GM12878 (cell line): Measurements from ENCODE around the gene KCNQ1OT1. TPM values are rescaled to one million over a fixed set of nuclear protein-coding genes. Genes with fewer than 3 reads are reported as not detected.

ENCODE experiments used
- ATAC-seq: fragments of 200-7000 bp; cut with Tn5 transposase; 3 replicates; pipeline ENCODE4 v1.9.1; 2020; ENCODE audit warnings: mild to moderate bottlenecking, moderate library complexity
- BruUV-seq: library from RNA; stranded (reverse); fragments of 400-500 nt; replicated peaks from 2 replicates; lab custom pipeline; 2021; lab: Mats Ljungman, UMichigan
- CTCF ChIA-PET: fragments of 300-600 bp; sonication (Branson Sonifier 250); formaldehyde crosslinking; extraction: SDS; loops from one replicate; lab custom pipeline; 2021; ENCODE audit warnings: inconsistent platforms; lab: Yijun Ruan, JAX
- POLR2A ChIA-PET: fragments of 350-600 bp; formaldehyde crosslinking; extraction: SDS; loops from one replicate; lab custom pipeline; 2021; ENCODE audit warnings: inconsistent platforms; lab: Charles Lee
- RAD21 ChIA-PET: fragments of 300-600 bp; sonication (Branson Sonifier 250); formaldehyde crosslinking; loops from one replicate; lab custom pipeline; 2023; ENCODE audit warnings: antibody characterized with exemption; ENCODE audit not compliant: unreplicated experiment; lab: Charles Lee
- SMC1A ChIA-PET: fragments of 300-600 bp; sonication (Branson Sonifier 250); formaldehyde crosslinking; loops from one replicate; lab custom pipeline; 2023; ENCODE audit not compliant: unreplicated experiment, uncharacterized antibody; lab: Charles Lee
- DNase-seq: peaks from one replicate; pipeline ENCODE4 v3.0.0-alpha.2; 2011; ENCODE audit warnings: low read depth, low spot score
- FAIRE-seq: peaks from 3 replicates; lab custom pipeline; 2011; peaks lifted over from hg19 to GRCh38; lab: Jason Lieb, UNC
- H2AFZ ChIP-seq: 2 replicates; pipeline ENCODE4 v1.6.0; 2011; ENCODE audit warnings: low read depth, low read length, control low read depth; ENCODE audit not compliant: control insufficient read depth
- H3K27ac ChIP-seq: 2 replicates; pipeline ENCODE4 v1.5.1; 2011; ENCODE audit warnings: control low read depth; ENCODE audit not compliant: control insufficient read depth, insufficient read depth
- H3K27me3 ChIP-seq, 2 experiments: replicated peaks in 1 of 2; 2 replicates each; pipeline versions ENCODE4 v1.6.0 to v1.6.1; 2011; ENCODE audit warnings: low read length in 1 of 2; ENCODE audit not compliant: control insufficient read depth in 2 of 2, insufficient read depth in 2 of 2
- H3K36me3 ChIP-seq, 2 experiments: 2 replicates each; pipeline ENCODE4 v1.5.1; 2011; ENCODE audit warnings: low read length in 1 of 2; ENCODE audit not compliant: control insufficient read depth in 2 of 2, insufficient read depth in 2 of 2
- H3K4me1 ChIP-seq: 2 replicates; pipeline ENCODE4 v1.6.1; 2011; ENCODE audit warnings: mild to moderate bottlenecking, low read length, moderate library complexity, mixed read lengths; ENCODE audit not compliant: control insufficient read depth, insufficient read depth
- H3K4me2 ChIP-seq: 2 replicates; pipeline ENCODE4 v1.6.0; 2011; ENCODE audit warnings: control low read depth; ENCODE audit not compliant: control insufficient read depth, insufficient read depth
- H3K4me3 ChIP-seq: fragments of 200-600 bp; sonication (generic); 2 replicates; pipeline ENCODE4 v1.5.1; 2016
- H3K79me2 ChIP-seq: 2 replicates; pipeline ENCODE4 v1.6.0; 2011; ENCODE audit warnings: low read length; ENCODE audit not compliant: control insufficient read depth, insufficient read depth
- H3K9ac ChIP-seq: 2 replicates; pipeline ENCODE4 v1.8.0; 2011; ENCODE audit warnings: low read length, control low read depth, mixed read lengths; ENCODE audit not compliant: control insufficient read depth, insufficient read depth
- H3K9me3 ChIP-seq: replicated peaks from 3 replicates; pipeline ENCODE4 v1.5.1; 2011; ENCODE audit warnings: mild to moderate bottlenecking, low read length; ENCODE audit not compliant: control insufficient read depth, insufficient read depth
- H4K20me1 ChIP-seq: 2 replicates; pipeline ENCODE4 v1.6.0; 2011; ENCODE audit not compliant: control insufficient read depth, insufficient read depth
- BCL11A ChIP-seq: IDR thresholded peaks from 2 replicates; pipeline ENCODE4 v1.6.1; 2011; ENCODE audit warnings: low read depth, low read length
- GABPA ChIP-seq: IDR thresholded peaks from 2 replicates; pipeline ENCODE4 v1.6.1; 2014; ENCODE audit warnings: antibody characterized with exemption, low read depth, mild to moderate bottlenecking, inconsistent platforms
- HDGF ChIP-seq: fragments of 450-650 bp; IDR thresholded peaks from 2 replicates; pipeline ENCODE4 v1.6.1; 2016; ENCODE audit warnings: antibody characterized with exemption
- NR2C2 ChIP-seq: IDR thresholded peaks from 2 replicates; pipeline ENCODE4 v1.6.1; 2011; ENCODE audit warnings: borderline replicate concordance, low read depth; ENCODE audit not compliant: control insufficient read depth, insufficient read length
- SMAD1 ChIP-seq: fragments of 450-650 bp; IDR thresholded peaks from 2 replicates; pipeline ENCODE4 v1.6.1; 2018; ENCODE audit warnings: mild to moderate bottlenecking, low read depth; ENCODE audit not compliant: partially characterized antibody
- SPI1 ChIP-seq: IDR thresholded peaks from 2 replicates; pipeline ENCODE4 v1.6.1; 2011; ENCODE audit warnings: low read depth, mild to moderate bottlenecking, low read length, moderate library complexity, borderline replicate concordance; ENCODE audit not compliant: insufficient read depth
- SUZ12 ChIP-seq: fragments of 200-600 bp; sonication (generic); IDR thresholded peaks from one replicate; pipeline ENCODE4 v1.6.1; 2018; ENCODE audit warnings: antibody characterized with exemption, mild to moderate bottlenecking; ENCODE audit not compliant: unreplicated experiment
- TBL1XR1 ChIP-seq: IDR thresholded peaks from 2 replicates; pipeline ENCODE4 v1.6.1; 2012; ENCODE audit warnings: low read depth, low read length, improper control_type of control experiment
- ZNF207 ChIP-seq: fragments of 450-650 bp; IDR thresholded peaks from 2 replicates; pipeline ENCODE4 v1.6.1; 2014; ENCODE audit warnings: antibody characterized with exemption, mild to moderate bottlenecking, borderline replicate concordance
- ZNF622 ChIP-seq: fragments of 450-650 bp; IDR thresholded peaks from 2 replicates; pipeline ENCODE4 v1.6.1; 2017; ENCODE audit warnings: mild to moderate bottlenecking, inconsistent platforms
- WGBS: methylation state at CpG from one replicate; pipeline ENCODE4 v1.1.6; 2016; ENCODE audit warnings: low lambda C conversion rate; ENCODE audit not compliant: insufficient replicate concordance, insufficient coverage; ENCODE audit errors: missing lambda C conversion rate; 5-methylcytosine and 5-hydroxymethylcytosine counted together
- in situ Hi-C: fragments of 300-500 bp; cut with MboI; formaldehyde crosslinking; loops from 9 replicates; pipeline ENCODE4 v1.14.3; 2018; ENCODE audit warnings: mixed read lengths
- intact Hi-C: fragments of 100-400 bp; cut with micrococcal nuclease; formaldehyde crosslinking; loops from one replicate; pipeline ENCODE4 v1.14.2; 2022; ENCODE audit not compliant: unreplicated experiment
- polyA plus RNA-seq, 11 experiments: library from polyadenylated mRNA; depleted of rRNA in 4 of 11; unstranded in 6 of 11; stranded (reverse) in 5 of 11; fragments of >200 nt; fragmentation: Nextera tagmentation in 4 of 11; fragmentation: Illumina TruSeq in 1 of 11; extraction: Ambion mirVana in 4 of 11; extraction: Trizol in 1 of 11; gene quantifications; 1 replicate in 1 of 11; 2 replicates in 10 of 11; pipeline versions ENCODE4 v1.2.1 to v1.2.3, GENCODE V29; 2011 to 2016; ENCODE audit warnings: inconsistent platforms in 2 of 11, missing spikeins in 2 of 11, low read depth in 1 of 11
- total RNA-seq, 4 experiments: library from RNA; depleted of rRNA in 3 of 4; stranded (reverse); fragments of >200 nt in 3 of 4; fragmentation: Illumina TruSeq in 1 of 4; extraction: Trizol in 1 of 4; gene quantifications; 2 replicates each; pipeline versions ENCODE4 v1.2.1 to v1.2.3, GENCODE V29; 2013 to 2021
- TF ChIP-seq, protein P1 (sequence below): fragments of 450-650 bp; IDR thresholded peaks from 2 replicates; pipeline ENCODE4 v1.6.1; 2016; ENCODE audit warnings: mild to moderate bottlenecking, moderate library complexity, borderline replicate concordance
- TF ChIP-seq, protein P2 (sequence below): fragments of 450-650 bp; IDR thresholded peaks from 2 replicates; pipeline ENCODE4 v1.6.1; 2017; ENCODE audit warnings: mild to moderate bottlenecking
- TF ChIP-seq, protein P3 (sequence below): fragments of 450-650 bp; conservative IDR thresholded peaks from 2 replicates; pipeline ENCODE4 v1.6.1; 2017; ENCODE audit warnings: mild to moderate bottlenecking, moderate library complexity
- TF ChIP-seq, protein P4 (sequence below): IDR thresholded peaks from 2 replicates; pipeline ENCODE4 v1.6.1; 2012; ENCODE audit warnings: low read depth, low read length, improper control_type of control experiment

Gene KCNQ1OT1
- total and polyA plus RNA-seq, 10 of the 15 experiments (the other 5 are each of a cell fraction or from before 2014, with no cell fraction given): 0.02 to 1.6 (median 0.41) TPM

DNA sequence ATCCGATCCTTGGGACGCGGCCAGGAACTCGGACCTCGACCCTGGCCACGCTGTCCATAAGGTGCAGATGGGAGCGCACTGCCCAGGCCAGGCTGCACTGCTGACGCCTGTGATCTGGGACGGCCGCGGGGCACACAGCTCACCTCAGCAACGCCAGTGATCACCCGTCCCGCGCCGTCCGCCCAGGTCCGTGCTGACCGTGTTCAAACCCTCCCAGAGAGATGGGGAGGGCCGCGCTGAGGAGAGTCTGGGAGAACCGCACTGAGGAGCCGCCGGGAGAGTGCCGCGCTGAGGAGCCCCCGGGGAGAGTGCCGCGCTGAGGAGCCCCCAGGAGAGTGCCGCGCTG, 636 bp downstream of the KCNQ1OT1 start:
- Histone ChIP-seq H3K4me2 (peak overlapping the region; percentile 73; the same call in 1 of the 2 replicates), H3K4me3 (peak overlapping the region; percentile 73), H3K27me3 (no peaks in the 10 kb centered on the region; a peak in 1 of 4 replicates), H2AFZ (no peak overlapping the region), H3K79me2 (peaks cover 43% of the 10 kb centered on the region), H3K36me3 (no peaks in the 10 kb centered on the region), H4K20me1 (no peaks in the 10 kb centered on the region), H3K4me1 (no peaks in the 10 kb centered on the region; the same call in 1 of the 2 replicates), H3K9me3 (no peaks in the 10 kb centered on the region; the same call in 2 of the 3 replicates), H3K27ac (peak overlapping the region; percentile 72), H3K9ac (peak overlapping the region; percentile 82)
- CTCF ChIA-PET: no interaction called here
- 50% methylated on average over 27 of the region's 31 CpGs for WGBS
- SMC1A ChIA-PET: interaction anchor here (1.6 kb wide), 1 partner anchor 189 kb away, joined by 5 read pairs; no protein-coding TSS in a partner anchor
- ATAC-seq (peak; percentile 33), DNase-seq (no peak), FAIRE-seq (no peak)
- POLR2A ChIA-PET: interaction anchor here (0.6 kb wide), 1 partner anchor 203 kb away, joined by 5 read pairs; a partner anchor contains a TSS
- in situ Hi-C loops (no loop called here), intact Hi-C loops (loop anchor here (2.0 kb wide), 1 partner anchor 166 kb away; no protein-coding TSS in a partner anchor)
- BruUV-seq: no TSS peak
- no peak for TF ChIP-seq SUZ12
- no peak for TF ChIP-seq ZNF207
- TF ChIP-seq, protein P1, sequence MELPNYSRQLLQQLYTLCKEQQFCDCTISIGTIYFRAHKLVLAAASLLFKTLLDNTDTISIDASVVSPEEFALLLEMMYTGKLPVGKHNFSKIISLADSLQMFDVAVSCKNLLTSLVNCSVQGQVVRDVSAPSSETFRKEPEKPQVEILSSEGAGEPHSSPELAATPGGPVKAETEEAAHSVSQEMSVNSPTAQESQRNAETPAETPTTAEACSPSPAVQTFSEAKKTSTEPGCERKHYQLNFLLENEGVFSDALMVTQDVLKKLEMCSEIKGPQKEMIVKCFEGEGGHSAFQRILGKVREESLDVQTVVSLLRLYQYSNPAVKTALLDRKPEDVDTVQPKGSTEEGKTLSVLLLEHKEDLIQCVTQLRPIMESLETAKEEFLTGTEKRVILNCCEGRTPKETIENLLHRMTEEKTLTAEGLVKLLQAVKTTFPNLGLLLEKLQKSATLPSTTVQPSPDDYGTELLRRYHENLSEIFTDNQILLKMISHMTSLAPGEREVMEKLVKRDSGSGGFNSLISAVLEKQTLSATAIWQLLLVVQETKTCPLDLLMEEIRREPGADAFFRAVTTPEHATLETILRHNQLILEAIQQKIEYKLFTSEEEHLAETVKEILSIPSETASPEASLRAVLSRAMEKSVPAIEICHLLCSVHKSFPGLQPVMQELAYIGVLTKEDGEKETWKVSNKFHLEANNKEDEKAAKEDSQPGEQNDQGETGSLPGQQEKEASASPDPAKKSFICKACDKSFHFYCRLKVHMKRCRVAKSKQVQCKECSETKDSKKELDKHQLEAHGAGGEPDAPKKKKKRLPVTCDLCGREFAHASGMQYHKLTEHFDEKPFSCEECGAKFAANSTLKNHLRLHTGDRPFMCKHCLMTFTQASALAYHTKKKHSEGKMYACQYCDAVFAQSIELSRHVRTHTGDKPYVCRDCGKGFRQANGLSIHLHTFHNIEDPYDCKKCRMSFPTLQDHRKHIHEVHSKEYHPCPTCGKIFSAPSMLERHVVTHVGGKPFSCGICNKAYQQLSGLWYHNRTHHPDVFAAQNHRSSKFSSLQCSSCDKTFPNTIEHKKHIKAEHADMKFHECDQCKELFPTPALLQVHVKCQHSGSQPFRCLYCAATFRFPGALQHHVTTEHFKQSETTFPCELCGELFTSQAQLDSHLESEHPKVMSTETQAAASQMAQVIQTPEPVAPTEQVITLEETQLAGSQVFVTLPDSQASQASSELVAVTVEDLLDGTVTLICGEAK: no peak
- TF ChIP-seq SPI1: no peak
- no peak for TF ChIP-seq SMAD1
- no peak for TF ChIP-seq NR2C2
- TF ChIP-seq, protein P2, sequence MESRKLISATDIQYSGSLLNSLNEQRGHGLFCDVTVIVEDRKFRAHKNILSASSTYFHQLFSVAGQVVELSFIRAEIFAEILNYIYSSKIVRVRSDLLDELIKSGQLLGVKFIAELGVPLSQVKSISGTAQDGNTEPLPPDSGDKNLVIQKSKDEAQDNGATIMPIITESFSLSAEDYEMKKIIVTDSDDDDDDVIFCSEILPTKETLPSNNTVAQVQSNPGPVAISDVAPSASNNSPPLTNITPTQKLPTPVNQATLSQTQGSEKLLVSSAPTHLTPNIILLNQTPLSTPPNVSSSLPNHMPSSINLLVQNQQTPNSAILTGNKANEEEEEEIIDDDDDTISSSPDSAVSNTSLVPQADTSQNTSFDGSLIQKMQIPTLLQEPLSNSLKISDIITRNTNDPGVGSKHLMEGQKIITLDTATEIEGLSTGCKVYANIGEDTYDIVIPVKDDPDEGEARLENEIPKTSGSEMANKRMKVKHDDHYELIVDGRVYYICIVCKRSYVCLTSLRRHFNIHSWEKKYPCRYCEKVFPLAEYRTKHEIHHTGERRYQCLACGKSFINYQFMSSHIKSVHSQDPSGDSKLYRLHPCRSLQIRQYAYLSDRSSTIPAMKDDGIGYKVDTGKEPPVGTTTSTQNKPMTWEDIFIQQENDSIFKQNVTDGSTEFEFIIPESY: no peak
- TF ChIP-seq TBL1XR1: no peak
- TF ChIP-seq, protein P3, sequence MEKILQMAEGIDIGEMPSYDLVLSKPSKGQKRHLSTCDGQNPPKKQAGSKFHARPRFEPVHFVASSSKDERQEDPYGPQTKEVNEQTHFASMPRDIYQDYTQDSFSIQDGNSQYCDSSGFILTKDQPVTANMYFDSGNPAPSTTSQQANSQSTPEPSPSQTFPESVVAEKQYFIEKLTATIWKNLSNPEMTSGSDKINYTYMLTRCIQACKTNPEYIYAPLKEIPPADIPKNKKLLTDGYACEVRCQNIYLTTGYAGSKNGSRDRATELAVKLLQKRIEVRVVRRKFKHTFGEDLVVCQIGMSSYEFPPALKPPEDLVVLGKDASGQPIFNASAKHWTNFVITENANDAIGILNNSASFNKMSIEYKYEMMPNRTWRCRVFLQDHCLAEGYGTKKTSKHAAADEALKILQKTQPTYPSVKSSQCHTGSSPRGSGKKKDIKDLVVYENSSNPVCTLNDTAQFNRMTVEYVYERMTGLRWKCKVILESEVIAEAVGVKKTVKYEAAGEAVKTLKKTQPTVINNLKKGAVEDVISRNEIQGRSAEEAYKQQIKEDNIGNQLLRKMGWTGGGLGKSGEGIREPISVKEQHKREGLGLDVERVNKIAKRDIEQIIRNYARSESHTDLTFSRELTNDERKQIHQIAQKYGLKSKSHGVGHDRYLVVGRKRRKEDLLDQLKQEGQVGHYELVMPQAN: no peak
- TF ChIP-seq ZNF622: no peak
- no peak for TF ChIP-seq GABPA
- TF ChIP-seq, protein P4, sequence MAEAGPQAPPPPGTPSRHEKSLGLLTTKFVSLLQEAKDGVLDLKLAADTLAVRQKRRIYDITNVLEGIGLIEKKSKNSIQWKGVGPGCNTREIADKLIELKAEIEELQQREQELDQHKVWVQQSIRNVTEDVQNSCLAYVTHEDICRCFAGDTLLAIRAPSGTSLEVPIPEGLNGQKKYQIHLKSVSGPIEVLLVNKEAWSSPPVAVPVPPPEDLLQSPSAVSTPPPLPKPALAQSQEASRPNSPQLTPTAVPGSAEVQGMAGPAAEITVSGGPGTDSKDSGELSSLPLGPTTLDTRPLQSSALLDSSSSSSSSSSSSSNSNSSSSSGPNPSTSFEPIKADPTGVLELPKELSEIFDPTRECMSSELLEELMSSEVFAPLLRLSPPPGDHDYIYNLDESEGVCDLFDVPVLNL: no peak
- TF ChIP-seq BCL11A: no peak
- no peak for TF ChIP-seq HDGF
- RAD21 ChIA-PET: no interaction called here
